Fibroblast of lung (primary cell): ENCODE results near the gene ENPEP.

Source experiments
- EZH2 ChIP-seq: IDR thresholded peaks from 2 replicates; pipeline ENCODE4 v1.5.1; 2012; ENCODE audit warnings: low read length, control low read depth, mild to moderate bottlenecking; ENCODE audit errors: missing control alignments
- TF ChIP-seq, protein P1 (sequence below), 2 donors: IDR thresholded peaks in 1 of 2; conservative IDR thresholded peaks in 1 of 2; 1 replicate in 1 of 2; 2 replicates in 1 of 2; pipeline ENCODE4 v1.5.1; 2011 to 2012; ENCODE audit warnings: low read length in 2 of 2, control low read depth in 1 of 2, inconsistent platforms in 1 of 2, low read depth in 1 of 2, mild to moderate bottlenecking in 1 of 2

DNA sequence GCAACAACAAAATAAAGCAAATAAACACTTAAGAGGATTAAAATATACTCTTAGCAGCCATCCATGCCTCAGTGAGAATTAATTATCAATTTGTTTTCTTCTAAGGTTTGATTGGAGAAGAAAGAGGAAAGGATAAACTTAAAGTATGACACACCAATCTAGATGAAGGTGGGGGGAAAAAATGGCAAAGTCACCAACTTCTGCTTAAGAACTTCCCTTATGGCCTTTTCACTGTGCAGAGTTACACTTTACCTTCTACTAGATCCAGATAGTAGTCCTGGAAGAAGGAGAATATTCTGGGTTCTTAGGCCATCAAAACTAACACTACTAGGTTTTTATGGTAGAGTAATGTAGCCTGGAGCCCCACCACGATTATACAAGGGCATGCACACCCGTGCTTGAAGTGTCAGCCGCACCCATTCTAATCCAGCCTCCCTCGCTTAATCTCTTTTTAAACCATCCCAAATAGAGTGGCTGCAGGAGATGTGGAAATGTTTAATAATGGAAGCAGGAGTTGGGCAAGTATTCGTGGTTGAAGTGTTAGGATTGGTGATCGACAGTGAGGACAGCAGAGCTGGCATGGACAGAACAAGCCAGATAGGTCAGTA, 14.1 kb downstream of the ENPEP start:
- no peak for TF ChIP-seq EZH2
- TF ChIP-seq, protein P1, sequence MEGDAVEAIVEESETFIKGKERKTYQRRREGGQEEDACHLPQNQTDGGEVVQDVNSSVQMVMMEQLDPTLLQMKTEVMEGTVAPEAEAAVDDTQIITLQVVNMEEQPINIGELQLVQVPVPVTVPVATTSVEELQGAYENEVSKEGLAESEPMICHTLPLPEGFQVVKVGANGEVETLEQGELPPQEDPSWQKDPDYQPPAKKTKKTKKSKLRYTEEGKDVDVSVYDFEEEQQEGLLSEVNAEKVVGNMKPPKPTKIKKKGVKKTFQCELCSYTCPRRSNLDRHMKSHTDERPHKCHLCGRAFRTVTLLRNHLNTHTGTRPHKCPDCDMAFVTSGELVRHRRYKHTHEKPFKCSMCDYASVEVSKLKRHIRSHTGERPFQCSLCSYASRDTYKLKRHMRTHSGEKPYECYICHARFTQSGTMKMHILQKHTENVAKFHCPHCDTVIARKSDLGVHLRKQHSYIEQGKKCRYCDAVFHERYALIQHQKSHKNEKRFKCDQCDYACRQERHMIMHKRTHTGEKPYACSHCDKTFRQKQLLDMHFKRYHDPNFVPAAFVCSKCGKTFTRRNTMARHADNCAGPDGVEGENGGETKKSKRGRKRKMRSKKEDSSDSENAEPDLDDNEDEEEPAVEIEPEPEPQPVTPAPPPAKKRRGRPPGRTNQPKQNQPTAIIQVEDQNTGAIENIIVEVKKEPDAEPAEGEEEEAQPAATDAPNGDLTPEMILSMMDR (conservative IDR thresholded peaks at IDR 0.05 in 1 of 2, IDR thresholded peaks at IDR 0.05 in 1 of 2; ENCODE audit: low read depth in 1 of 2, low read length in 2 of 2), result no peak
